ENCODE data around the gene SLC9B2.

SLC9B2 gene

DNA sequence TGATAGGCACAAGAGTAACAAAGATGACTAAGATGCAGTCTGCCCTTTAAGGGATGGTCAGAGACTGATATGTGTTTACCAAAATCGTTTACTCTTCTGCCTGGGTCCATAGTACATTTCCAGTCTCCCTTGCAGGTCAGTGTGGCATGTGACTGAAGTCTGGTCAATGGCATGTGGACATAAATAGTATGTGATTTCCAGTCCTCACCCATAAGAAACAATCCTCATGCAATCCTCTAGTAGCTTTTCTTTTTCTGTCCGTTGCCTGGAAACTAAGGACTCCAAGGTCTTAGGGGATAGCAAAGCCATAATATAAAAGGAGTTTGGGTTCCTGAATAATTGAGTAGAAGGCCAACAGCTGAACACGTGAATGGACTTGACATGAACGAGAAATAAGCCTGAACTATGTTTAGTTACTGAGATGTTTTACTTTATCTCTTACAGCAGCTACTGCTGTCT lies 1.1 kb downstream of the SLC9B2 start:
- DNase-seq: peak; percentile 31

DNA sequence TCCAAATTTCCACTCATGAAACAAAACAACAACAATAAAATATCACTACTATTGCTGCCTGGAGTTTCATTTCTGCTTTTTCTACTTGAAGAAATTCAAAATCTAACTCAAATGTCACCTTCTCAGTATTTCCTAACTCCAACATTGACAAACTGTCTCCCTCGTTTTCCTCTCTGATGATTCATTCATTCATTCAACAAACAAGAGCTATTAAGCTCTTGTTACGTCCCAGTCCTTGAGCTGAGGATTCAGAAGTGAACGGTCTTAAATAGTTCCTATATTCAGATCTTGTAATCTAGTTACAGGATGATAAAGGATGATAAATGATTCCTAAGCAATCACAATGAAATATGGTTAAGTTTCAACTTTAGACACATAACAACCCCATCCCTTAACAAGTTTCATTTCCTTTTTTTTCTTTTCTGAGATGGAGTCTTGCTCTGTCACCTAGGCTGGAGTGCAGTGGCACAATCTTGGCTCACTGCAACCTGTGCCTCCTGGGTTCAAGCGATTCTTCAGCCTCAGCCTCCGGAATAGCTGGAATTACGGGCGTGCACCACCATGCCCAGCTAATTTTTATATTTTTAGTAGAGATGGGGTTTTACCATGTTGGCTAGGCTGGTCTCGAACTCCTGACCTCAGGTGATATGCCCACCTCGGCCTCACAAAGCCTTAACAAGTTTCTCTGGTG lies 1.7 kb downstream of the SLC9B2 start:
- no peak for DNase-seq

DNA sequence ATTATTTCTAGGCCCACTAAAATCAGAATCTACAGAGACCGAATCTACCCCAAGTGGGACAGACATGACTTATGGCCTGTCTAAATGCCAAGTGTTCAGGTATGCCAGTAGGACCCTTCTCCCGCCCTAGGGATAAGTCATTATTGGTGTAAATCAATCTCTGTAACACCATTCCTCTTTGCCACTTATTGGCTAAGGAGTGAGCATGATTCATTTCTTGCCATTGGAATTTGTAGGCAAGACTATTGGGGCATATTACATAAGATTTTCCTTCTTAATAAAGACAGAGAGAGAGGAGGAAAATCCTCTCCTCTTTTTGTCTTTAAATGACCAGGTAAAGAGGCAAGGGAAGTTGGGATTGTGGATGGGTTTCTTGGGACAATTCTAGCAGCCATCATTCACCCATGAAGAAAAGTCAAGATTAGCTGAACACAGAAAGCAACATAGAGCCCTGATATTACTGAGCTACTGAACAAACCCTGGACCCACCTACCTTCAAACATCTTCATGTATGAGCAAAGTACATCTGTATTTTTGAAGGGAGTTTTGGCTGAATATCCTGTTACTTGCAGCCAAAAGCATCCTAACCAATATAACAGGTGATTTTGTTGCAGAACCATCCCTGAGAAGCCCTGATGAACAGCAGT lies 2.6 kb downstream of the SLC9B2 start:
- no peak for DNase-seq

DNA sequence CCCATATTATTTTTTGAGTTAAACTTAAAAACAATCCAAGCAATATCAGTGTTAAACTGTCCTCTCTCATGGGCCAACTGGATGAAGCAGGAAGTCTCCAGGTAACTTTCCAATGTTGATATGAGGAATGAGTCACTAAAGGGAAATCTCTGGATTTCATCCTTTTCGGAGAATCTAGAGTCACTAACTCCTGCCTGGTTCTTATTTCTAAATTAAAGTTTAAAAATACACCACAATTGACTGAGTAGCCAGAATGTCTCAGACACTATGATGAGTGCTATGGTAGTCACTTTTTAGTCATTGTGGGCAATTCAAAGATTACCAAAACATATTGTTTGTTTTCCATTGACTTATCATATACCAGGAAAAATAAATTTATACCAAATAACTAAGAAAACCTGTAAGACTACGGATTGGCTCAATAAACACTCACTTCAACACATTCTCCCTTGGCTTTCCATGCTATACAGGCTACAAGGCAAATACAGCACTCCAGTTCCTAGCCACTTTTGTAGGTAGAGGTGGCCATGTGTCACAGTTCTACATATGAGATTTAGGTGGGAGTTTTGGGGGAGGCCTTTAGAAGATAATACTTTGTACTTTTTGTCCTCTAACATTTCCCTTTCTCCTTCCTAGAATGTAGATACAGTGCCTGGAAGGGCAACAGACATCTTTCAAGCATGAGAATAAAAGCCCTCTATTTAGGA lies 8.6 kb downstream of the SLC9B2 start:
- DNase-seq: no peak

DNA sequence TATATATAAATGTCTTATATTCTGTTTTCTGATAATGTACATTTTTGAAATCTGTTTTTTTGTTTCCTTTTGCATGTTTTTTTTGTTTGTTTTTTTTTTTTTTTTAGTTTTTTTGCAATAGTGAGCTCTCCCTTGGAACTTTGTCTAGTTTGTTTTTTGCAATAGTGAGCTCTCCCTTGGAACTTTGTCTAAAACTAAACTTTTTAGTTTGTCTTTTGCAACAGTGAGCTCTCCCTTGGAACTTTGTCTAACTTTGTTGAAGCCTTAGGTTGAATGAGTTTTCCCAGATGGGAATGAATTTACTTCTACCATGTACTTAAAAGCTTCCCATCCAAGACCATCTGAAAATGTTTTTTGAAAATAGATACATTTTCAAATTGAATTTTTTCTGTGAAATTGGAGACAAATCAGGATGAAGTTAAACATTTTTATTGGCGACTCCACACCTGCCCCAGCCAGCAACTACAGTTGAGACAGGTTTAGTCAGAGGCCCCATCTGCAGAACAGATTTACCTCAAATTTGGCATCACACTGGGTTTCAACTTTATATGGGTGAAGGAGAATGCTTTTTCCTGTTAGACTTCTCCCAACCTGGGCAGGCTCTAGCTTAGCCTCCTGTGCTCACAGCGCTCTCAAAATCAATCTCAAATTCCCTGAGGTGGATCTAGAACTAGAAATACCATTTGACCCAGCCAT lies 16.0 kb downstream of the SLC9B2 start:
- no peak for DNase-seq

DNA sequence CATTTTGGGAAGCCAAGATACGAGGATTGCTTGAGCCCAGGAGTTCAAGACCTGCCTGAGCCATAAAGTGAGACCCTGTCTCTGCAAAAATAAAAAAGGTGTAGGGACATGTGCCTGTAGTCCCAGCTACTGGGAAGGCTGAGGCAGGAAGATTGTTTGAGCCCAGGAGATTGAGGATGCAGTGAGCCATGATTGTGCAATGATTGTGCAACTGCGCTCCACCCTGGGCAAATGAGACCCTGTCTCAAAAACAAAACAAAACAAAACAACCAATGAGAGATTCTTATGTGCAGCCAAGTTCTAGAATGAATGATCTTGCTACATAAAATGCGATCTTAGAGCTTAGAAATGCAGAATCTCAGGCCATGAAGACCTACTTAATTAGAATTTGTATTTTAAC lies 22.5 kb downstream of the SLC9B2 start:
- no peak for DNase-seq

DNA sequence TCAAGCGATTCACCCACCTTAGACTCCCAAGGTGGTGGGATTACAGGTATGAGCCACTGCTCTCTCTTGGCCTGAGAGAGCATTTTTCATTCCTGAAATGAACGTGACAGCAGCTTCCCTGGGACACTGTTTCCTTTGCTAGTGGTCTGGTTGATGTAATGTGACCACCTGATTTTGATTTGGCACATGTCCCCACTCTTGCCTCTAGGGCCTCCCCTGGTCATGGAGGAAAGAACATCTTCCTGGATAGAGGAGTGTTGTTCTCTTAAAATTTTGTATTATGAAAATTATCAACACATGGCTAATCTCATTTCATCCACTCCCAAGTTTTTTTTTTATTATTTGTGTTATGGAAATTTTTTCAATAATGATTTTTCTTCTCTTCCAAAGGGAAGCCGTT lies 23.8 kb downstream of the SLC9B2 start:
- DNase-seq: no peak

DNA sequence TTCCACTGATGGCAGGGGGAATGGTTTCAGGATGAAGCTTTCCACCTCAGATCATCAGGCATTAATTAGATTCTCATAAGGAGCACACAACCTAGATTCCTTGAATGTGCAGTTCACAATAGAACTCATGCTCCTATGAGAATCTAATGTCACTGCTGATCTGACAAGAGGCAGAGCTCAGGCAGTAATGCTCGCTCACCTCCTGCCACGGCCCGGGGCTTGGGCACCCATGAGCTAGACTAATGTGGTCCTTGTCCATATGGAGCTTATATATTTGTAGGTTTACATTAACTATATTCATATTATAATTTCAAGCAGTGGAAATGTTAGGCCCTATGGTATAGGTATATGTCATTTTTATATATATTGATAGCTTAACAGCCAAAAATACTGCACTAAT lies 24.4 kb downstream of the SLC9B2 start:
- DNase-seq: no peak

DNA sequence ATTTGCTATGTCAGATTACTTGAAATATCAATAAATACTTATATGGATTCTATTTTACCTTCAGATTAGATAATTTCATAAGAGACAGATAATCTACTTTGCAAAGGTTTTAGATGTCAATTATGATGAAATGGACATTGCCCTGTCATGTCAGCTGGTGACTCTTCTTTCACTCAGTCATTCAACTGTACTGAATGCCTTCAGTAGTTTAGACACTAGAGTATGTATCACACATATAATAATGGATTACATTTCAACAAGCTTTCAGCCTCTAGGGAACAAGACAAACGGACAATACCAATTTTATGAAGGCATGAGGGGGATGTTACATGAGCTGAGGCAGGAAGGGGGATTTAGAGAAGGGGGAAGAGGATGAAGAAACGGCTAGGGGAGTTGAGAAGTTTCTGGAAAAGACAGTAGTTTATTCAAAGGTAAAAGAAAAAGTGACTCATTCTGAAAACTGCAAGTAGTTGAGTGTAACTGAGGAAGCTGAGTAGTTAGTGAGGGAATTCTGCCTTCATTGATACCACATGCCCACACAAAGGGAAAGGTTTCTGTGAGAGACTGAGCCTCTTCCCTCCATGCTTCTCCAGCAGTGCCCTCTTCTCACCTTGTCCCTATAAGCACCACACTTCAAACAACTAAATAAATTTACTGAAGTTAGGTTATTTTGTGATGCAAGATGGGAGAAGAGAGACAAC lies 25.7 kb downstream of the SLC9B2 start:
- DNase-seq: no peak

DNA sequence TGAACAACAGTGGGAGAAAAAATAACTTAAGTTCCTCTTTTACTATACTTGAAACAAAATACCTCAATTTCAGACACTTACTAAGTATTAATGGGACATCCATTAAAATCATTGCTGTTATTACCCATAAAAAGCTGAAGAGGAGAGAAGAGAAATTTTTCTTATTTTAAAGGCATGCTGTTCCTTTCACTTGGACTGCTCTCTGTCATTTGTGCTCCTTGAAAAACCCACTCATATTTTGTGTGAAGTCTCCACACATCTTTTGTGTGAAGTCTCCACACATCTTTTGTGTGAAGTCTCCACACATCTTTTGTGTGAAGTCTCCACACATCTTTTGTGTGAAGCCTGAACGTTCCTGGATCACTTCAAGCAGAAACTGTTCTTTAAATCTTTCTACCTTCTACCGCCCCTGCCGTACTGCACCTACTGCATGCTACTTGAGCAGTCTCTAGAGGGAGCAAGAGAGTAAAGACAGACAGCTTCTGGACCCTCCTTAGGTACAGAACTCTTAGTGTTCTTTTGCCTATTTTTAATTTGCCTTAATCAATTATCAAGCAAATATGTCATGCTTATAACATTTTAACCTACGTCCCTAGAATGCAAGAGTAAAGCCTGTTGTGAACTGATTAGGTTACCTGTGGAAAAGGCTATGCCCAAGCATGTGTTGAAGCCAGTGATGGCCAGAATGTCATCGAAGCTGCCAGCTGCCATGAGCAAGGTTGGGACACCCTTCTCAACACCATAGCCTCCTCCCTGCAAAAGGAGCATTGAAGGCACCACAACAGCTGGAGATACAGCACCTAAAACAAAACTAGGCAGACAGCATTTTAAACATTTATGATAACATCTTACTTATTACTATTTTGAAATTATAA lies 29.9 kb downstream of the SLC9B2 start:
- no peak for DNase-seq

DNA sequence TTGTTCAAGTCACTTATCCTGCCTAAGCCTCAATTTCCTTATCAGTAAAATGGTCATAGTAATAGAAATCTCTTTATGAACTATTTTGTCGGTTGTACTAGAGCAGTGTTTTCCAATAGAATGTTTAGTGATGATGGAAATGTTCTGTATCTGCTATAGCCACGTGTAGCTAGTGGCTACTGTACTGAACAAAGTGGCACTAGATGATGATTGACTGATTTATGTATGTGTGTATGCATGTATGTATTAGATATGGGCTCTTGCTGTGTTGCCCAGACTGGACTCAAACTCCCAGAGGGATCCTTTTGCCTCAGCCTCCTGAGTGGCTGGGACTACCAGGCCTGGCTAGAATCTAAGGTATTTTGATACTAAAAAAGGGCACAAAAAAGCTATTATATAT lies 32.4 kb downstream of the SLC9B2 start:
- DNase-seq: no peak

DNA sequence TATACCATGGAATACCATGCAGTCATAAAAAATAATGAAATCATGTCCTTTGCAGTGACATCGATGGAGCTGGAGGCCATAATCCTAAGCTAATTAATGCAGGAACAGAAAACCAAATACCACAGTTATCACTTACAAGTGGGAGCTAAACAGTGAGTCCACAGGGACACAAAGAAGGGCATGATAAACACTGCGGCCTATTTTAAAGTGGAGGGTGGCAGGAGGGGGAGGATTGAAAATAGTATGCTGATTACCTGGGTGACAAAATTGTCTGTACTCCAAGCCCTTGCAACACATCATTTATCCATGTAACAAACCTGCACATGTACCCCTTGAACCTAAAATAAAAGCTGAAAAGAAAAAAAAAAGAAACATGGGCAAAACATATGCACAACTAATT lies 40.4 kb downstream of the SLC9B2 start:
- DNase-seq: no peak

DNA sequence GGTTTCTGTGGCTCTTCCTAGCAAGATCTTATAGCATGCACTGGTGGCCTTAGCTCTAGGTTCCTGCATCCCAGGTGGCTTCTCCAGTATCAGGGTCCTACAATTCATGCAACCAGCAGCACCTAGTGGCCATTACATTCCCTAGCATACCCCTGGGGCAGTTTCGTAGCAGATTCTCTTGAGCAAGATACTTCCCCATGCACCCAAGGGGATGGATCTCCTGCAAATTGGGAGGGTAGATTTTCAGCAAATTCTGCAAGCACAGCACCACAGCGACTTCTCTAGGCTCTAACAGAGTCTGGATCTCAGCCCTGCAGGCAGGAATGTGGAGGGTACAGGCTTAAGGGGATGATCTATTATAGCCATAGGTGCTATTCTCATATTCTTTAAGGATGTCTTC lies 44.0 kb downstream of the SLC9B2 start:
- DNase-seq: peak; percentile 7

DNA sequence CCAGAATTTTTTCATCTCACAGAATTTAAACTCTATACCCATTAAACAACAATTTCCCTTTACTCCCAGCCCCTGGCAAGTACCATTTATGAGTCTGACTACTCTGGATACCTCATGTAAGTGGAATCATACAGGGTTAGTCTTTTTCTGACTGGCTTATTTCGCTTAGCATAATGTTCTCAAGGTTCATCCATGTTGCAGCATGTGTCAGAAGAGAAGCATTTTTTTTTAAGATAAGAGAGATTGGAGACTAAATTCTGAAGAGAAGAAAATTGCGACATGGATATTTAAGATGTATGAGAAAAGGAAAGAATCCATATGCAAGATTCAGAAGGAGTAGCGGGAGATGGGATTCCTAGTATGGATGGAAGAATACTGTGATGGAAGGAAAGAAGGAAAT lies 45.8 kb downstream of the SLC9B2 start:
- no peak for DNase-seq

DNA sequence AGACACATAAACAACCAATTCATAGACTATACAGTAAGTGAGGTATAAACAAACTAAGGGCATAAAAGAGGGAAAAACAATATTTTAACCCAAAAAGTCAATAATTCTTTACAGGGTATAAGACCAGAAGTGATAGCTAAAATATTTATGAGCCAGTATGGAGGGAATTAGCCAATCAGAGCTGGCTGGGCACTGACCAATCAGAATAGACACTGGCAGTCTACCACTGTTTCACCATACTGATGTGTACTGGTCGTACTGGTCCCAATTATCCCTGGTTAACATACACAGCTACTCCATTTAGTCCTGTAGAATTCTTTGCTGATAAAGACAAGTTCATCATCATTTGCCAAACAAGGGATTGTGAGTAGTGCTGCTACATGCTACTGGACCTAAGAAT lies 47.3 kb downstream of the SLC9B2 start:
- no peak for DNase-seq

DNA sequence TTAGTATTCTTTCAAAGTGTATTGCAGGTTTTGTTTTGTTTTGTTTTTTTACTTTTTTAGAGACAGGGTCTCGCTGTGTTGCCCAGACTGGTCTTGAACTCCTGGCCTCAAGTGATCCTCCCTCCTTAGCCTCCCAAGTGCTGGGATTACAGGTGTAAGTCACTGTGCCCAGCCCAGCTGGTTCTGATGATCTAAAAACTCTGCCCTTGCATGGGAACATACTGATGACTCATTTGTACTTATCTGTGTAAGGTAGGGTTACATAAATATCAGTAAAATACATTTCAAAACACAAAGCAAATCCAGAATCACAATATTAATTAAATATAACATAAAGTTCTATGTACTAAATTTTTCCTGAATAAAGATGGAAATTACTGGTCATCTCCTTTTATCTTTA lies 49.7 kb downstream of the SLC9B2 start:
- no peak for DNase-seq

DNA sequence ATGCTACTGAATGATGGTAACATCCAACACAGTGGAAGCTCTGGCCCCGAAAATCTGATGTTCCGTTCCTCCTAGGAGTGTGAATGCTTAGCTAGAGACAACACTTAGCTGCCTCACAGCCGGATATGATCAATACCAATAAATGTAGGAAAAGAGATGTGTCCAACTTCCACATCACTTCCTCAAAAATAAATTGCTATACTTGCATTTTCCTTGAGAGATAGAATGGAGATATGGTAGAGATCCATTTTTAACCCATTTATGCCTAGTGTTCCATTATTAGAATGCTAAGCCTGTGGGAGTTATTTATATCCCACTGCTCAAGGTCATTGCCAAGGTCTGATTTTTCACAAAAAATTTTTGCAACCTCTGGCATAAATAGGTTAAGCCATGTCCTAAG lies 51.6 kb downstream of the SLC9B2 start:
- no peak for DNase-seq

DNA sequence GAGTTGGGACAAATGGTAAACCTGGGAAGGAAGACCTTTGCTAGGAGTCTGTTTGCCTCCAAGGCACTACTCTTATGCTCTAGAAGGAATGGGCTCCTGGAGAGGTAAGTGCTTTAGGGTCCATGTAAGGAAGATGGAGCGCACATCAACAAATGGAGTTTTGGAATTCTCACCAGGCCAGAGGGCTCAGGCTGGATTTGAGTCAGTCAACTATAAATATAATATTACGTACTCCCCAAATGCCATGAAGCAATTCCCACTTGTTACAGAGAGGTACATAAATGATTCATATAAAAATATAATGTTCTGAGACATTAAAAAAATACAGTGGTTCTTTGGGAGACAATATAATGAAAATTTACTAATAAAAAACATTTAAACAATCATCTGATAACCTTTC lies 55.4 kb downstream of the SLC9B2 start:
- DNase-seq: no peak

DNA sequence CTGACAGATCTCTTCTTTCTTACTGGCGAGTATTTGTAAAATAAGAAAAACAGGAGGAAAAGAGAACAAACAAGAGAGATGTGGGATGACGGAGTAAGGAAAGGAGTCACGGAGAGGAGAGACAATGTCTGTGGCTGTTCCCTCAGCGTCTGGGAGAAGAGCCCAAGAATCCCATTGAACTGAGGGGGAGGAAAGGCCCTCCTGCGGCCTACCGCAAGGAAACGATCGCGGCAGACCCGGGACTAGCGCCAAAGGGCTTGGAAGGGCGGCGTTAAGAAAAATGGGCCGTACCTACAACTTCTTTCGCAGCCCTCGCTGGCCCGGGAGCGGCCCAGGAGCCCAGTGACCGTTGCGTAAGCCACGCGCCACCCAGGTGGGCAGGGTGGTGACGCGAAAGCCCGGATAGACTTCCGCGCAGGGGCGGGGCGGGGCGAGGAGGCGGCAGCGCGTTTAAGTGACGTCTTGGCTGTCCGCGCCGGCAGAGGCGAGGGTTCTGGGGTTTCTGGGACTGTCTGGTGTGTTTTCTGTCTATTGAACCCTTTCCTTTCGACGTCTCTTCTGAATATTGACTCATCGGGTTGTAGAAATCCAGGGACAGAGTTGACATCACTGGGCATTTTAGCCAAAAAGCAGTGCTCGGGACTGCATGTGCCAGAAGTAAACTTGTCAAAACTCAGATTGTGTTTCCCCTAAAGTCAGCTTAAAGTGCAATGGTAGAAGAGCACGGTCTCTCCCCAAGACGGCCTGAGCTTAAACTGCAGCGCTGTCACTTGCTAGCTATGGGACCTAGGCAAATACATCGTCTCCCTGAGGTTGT lies 57.0 kb downstream of the SLC9B2 start, which contains the start of gene SLC9B1:
SLC9B1 (minus strand) TSS at position 398 of the 817 bp plus-strand sequence. CDS start 27,994 bp downstream, outside the sequence.
- DNase-seq: peak; percentile 74

DNA sequence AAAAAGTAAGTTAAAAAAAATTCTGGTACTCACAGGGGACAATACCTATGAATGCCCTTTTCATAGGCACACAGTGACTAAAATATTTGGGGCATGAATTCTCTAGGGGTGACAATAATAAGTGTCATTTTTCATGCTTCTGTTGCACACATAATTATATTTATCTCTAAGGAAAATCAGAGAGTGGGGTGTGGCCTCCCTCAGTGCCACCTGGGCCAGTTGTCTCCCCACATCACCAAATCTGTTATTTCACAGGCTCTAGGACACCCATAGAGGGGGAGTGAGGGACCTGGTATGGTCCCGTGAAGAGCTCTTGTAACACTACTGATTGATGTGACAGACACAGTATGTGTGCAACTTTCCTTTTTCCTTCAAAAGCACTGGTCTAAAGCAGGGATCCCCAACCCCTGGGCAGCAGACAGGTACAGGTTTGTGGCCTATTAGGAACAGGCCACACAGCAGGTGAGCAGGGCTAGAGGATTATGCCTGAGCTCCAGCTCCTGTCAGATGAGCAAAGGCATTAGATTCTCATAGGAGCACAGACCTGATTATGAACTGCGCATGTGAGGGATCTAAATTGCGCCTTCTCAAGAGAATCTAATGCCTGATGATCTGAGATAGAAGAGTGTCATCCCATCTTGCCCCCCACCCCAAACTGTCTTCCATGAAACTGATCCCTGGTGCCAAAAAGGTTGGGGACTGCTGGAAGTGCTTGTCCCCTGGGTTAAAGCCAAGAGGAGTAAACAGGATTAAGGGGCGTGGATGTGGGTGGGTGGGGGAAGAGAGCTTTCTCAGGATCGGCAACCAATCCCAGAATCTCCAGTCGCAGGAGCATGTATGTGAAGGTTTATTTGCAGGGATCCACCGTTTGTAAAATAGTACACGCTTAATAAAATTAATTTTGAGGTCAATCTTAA lies 57.9 kb downstream of the SLC9B2 start:
- DNase-seq: peak; percentile 40
